Vagina (tissue), 2 donors: ENCODE data around the gene ADAM8.

Source experiments
- CTCF ChIP-seq, 3 experiments: fragments of 450-650 bp in 2 of 3; fragments of 200-600 bp in 1 of 3; sonication (generic) in 1 of 3; IDR thresholded peaks; one replicate each; pipeline ENCODE4 v1.5.1; 2017 to 2019; ENCODE audit warnings: antibody characterized with exemption in 3 of 3, mild to moderate bottlenecking in 2 of 3, moderate library complexity in 2 of 3
- POLR2AphosphoS5 ChIP-seq, 2 donors: sonication (generic); formaldehyde crosslinking; IDR thresholded peaks; one replicate each; pipeline ENCODE4 v1.9.0; 2017; ENCODE audit warnings: antibody characterized with exemption in 2 of 2, mild to moderate bottlenecking in 2 of 2, low read depth in 1 of 2; ENCODE audit not compliant: insufficient read depth in 1 of 2

GRCh38 chr10:133310789-133311188 is 34.1 kb upstream of the ADAM8 start:
- TF ChIP-seq CTCF (IDR thresholded peaks at IDR 0.05) (no peak), POLR2AphosphoS5 (IDR thresholded peaks at IDR 0.05; ENCODE audit: insufficient read depth in 1 of 2, low read depth in 1 of 2) (no peak)
